ENCODE measurements around the gene SPX.

The SPX gene

DNA sequence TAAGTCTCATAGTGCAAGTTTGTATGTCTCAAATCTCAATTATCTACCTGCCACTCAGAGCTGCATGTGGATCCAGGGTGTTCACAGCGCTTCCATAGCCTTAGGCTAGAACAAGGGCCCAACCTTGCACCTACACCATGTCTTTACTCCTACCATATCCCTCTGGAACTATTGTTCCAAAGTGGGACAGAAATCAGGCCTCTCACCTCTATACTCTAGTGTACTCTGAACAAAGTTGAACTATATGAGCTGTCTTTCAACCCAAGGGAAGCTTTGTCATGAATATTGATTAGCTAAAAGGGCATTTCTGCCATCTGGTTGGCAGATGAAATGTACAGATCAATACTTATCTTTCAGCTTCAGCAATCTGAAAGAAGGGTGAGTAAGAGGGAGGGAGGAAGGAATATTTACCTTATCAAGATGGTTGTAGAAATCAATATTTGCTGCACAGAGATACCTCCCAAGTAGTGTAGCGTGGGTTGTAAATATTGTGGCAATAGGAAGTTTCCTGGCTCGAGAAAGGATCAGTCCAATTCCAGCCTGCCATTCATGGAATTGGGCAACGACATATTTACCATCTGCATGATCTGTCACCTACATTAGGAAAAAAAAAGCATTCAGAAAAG, 47.8 kb downstream of the SPX start:
- DNase-seq, result no peak
- Histone ChIP-seq H4K8ac (ENCODE audit: low read length) (no peak overlapping the region), H3K14ac (ENCODE audit: low read length in 2 of 2) (no peak overlapping the region), H2AFZ (ENCODE audit: low read depth, low read length) (no peak overlapping the region), H3K4me2 (ENCODE audit: low read length, poor library complexity, severe bottlenecking) (no peak overlapping the region), H3K4me3 (ENCODE audit: insufficient read depth in 1 of 2, low read depth in 1 of 2, low read length in 2 of 2) (no peak overlapping the region), H3K79me1 (replicated peaks; ENCODE audit: low read length, poor library complexity, severe bottlenecking) (no peaks in the 10 kb centered on the region), H3K9ac (ENCODE audit: low read length) (no peak overlapping the region), H3K23ac (ENCODE audit: low read length in 2 of 2) (no peak overlapping the region), H4K91ac (ENCODE audit: low read length) (no peak overlapping the region), H2BK12ac (ENCODE audit: low read length in 2 of 2) (no peak overlapping the region), H3K27ac (ENCODE audit: low read length, poor library complexity, severe bottlenecking) (no peak overlapping the region), H2BK15ac (ENCODE audit: low read depth, poor library complexity, severe bottlenecking) (no peak overlapping the region), H3K36me3 (ENCODE audit: control insufficient read depth in 1 of 2, insufficient read depth in 2 of 2, low read depth in 1 of 2, low read length in 2 of 2) (no peaks in the 10 kb centered on the region), H2BK5ac (ENCODE audit: low read depth, low read length, poor library complexity, severe bottlenecking) (no peak overlapping the region), H3K4ac (ENCODE audit: low read depth in 1 of 2, low read length in 2 of 2) (no peak overlapping the region), H3K18ac (ENCODE audit: low read depth in 1 of 2, low read length in 2 of 2) (no peak overlapping the region), H3K9me3 (ENCODE audit: control insufficient read depth, low read length) (no peaks in the 10 kb centered on the region), H2BK120ac (ENCODE audit: low read depth, low read length) (no peak overlapping the region), H3K4me1 (ENCODE audit: control insufficient read depth, insufficient read depth, low read depth, low read length) (no peaks in the 10 kb centered on the region), H2AK5ac (ENCODE audit: low read length, severe bottlenecking) (no peak overlapping the region), H3K27me3 (ENCODE audit: control insufficient read depth in 1 of 2, insufficient read depth in 1 of 2, low read length in 2 of 2) (no peaks in the 10 kb centered on the region)
- 91% methylated on average over 3 of the region's 4 CpGs for WGBS

DNA sequence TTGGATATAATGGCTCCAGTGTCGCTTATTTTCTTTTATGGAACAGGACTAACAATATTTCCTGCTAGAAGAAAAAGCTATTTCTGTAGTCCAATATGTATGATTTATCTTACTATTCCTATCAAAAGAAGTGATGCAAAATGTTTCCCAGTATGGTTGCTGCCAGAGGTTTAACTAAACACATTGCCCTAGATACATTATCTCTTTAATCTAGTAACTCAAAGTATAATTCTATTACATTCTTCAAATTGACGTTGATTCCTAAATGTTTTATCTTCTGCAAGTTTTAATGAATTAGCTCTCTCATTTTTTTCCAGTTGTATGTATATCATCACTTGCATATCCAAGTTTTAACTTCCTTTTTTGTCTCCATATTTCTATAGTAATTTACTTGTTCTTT, 50.3 kb downstream of the SPX start:
- Histone ChIP-seq H3K18ac (ENCODE audit: low read depth in 1 of 2, low read length in 2 of 2) (no peak overlapping the region), H3K36me3 (ENCODE audit: control insufficient read depth in 1 of 2, insufficient read depth in 2 of 2, low read depth in 1 of 2, low read length in 2 of 2) (no peaks in the 10 kb centered on the region), H2BK12ac (ENCODE audit: low read length in 2 of 2) (no peak overlapping the region), H4K8ac (ENCODE audit: low read length) (no peak overlapping the region), H3K27ac (ENCODE audit: low read length, poor library complexity, severe bottlenecking) (no peak overlapping the region), H3K79me1 (replicated peaks; ENCODE audit: low read length, poor library complexity, severe bottlenecking) (no peaks in the 10 kb centered on the region), H4K91ac (ENCODE audit: low read length) (no peak overlapping the region), H3K9ac (ENCODE audit: low read length) (no peak overlapping the region), H3K9me3 (ENCODE audit: control insufficient read depth, low read length) (no peaks in the 10 kb centered on the region), H3K14ac (ENCODE audit: low read length in 2 of 2) (no peak overlapping the region), H2AK5ac (ENCODE audit: low read length, severe bottlenecking) (no peak overlapping the region), H2BK5ac (ENCODE audit: low read depth, low read length, poor library complexity, severe bottlenecking) (no peak overlapping the region), H3K23ac (ENCODE audit: low read length in 2 of 2) (no peak overlapping the region), H2AFZ (ENCODE audit: low read depth, low read length) (no peak overlapping the region), H3K4me2 (ENCODE audit: low read length, poor library complexity, severe bottlenecking) (no peak overlapping the region), H3K4me1 (ENCODE audit: control insufficient read depth, insufficient read depth, low read depth, low read length) (no peaks in the 10 kb centered on the region), H3K4ac (ENCODE audit: low read depth in 1 of 2, low read length in 2 of 2) (no peak overlapping the region), H3K27me3 (ENCODE audit: control insufficient read depth in 1 of 2, insufficient read depth in 1 of 2, low read length in 2 of 2) (no peaks in the 10 kb centered on the region), H2BK120ac (ENCODE audit: low read depth, low read length) (no peak overlapping the region), H2BK15ac (ENCODE audit: low read depth, poor library complexity, severe bottlenecking) (no peak overlapping the region), H3K4me3 (ENCODE audit: insufficient read depth in 1 of 2, low read depth in 1 of 2, low read length in 2 of 2) (no peak overlapping the region)
- WGBS, result no CpG with 5 or more reads among the region's 2 CpGs
- DNase-seq, result no peak

DNA sequence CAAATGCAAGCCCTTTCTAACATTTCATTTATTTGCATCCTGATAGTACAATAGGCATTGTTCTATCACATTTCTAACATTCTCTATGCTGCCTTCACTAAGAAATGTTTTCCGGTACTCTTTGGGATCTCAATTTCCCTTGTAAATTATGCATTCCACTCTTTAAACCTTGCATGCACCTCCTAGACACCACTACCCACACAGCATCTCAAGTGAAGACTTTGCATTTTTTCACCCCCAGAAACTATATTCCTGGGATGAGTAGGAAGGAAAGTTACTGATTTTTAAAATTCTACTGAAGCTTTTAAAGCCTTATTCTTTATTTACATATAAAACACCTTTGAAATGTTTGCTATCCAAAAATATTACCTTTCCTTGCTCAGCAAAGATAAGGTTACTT, 51.4 kb downstream of the SPX start:
- Histone ChIP-seq H2BK120ac (ENCODE audit: low read depth, low read length) (no peak overlapping the region), H3K27me3 (ENCODE audit: control insufficient read depth in 1 of 2, insufficient read depth in 1 of 2, low read length in 2 of 2) (no peaks in the 10 kb centered on the region), H3K9me3 (ENCODE audit: control insufficient read depth, low read length) (no peaks in the 10 kb centered on the region), H2BK12ac (ENCODE audit: low read length in 2 of 2) (no peak overlapping the region), H3K4ac (ENCODE audit: low read depth in 1 of 2, low read length in 2 of 2) (no peak overlapping the region), H3K18ac (ENCODE audit: low read depth in 1 of 2, low read length in 2 of 2) (no peak overlapping the region), H2AFZ (ENCODE audit: low read depth, low read length) (no peak overlapping the region), H3K23ac (ENCODE audit: low read length in 2 of 2) (no peak overlapping the region), H3K36me3 (ENCODE audit: control insufficient read depth in 1 of 2, insufficient read depth in 2 of 2, low read depth in 1 of 2, low read length in 2 of 2) (no peaks in the 10 kb centered on the region), H3K4me1 (ENCODE audit: control insufficient read depth, insufficient read depth, low read depth, low read length) (no peaks in the 10 kb centered on the region), H2BK15ac (ENCODE audit: low read depth, poor library complexity, severe bottlenecking) (no peak overlapping the region), H3K9ac (ENCODE audit: low read length) (no peak overlapping the region), H3K4me2 (ENCODE audit: low read length, poor library complexity, severe bottlenecking) (no peak overlapping the region), H4K8ac (ENCODE audit: low read length) (no peak overlapping the region), H4K91ac (ENCODE audit: low read length) (no peak overlapping the region), H3K14ac (ENCODE audit: low read length in 2 of 2) (no peak overlapping the region), H3K79me1 (replicated peaks; ENCODE audit: low read length, poor library complexity, severe bottlenecking) (no peaks in the 10 kb centered on the region), H2AK5ac (ENCODE audit: low read length, severe bottlenecking) (no peak overlapping the region), H3K27ac (ENCODE audit: low read length, poor library complexity, severe bottlenecking) (no peak overlapping the region), H2BK5ac (ENCODE audit: low read depth, low read length, poor library complexity, severe bottlenecking) (no peak overlapping the region), H3K4me3 (ENCODE audit: insufficient read depth in 1 of 2, low read depth in 1 of 2, low read length in 2 of 2) (no peak overlapping the region)
- 100% methylated on average over 1 of the region's 1 CpG for WGBS
- no peak for DNase-seq

DNA sequence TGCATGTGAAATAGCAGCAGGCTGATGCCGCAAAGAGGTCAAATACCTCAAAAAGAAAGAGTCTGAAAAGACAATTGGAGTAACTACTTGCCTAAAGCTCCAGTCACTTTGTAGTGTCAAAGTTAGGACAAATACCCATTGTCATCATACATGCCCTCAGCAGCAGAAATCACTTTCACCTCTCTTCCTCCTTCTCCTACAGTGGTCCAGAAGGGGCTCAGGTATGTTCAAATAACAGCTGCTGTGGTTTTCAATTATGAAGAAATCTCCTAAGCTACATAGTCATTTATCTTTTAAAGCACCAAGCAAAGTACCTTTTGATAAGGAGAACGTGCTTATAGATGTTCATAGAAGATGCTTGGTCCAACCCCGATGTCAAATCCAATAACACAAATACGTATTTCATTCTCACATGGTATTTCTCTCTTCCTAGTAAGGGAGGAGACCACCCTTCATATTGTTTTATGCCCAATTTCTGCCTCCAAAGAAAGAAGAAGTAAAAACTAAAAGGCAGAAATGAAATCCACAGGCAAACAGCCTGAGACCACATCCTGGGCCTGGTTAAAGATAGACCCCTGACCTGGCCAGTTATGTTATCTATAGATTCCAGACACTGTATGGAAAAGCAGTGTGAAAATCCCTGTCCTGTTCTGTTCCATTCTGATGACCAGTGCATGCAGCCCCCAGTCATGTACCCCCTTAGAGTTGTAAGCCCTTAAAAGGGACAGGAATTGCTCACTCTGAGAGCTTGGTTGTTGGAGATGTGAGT, 54.8 kb downstream of the SPX start:
- H3K4me1 ChIP-seq (ENCODE audit: control insufficient read depth, insufficient read depth, low read depth, low read length), result no peaks in the 10 kb centered on the region
- H3K27ac ChIP-seq (ENCODE audit: low read length, poor library complexity, severe bottlenecking), result no peak overlapping the region
- H3K9me3 ChIP-seq (ENCODE audit: control insufficient read depth, low read length), result no peaks in the 10 kb centered on the region
- no peak overlapping the region for H3K4ac ChIP-seq (ENCODE audit: low read depth in 1 of 2, low read length in 2 of 2)
- H2AFZ ChIP-seq (ENCODE audit: low read depth, low read length), result no peak overlapping the region
- no peak overlapping the region for H3K14ac ChIP-seq (ENCODE audit: low read length in 2 of 2)
- H3K9ac ChIP-seq (ENCODE audit: low read length), result no peak overlapping the region
- no peak overlapping the region for H3K18ac ChIP-seq (ENCODE audit: low read depth in 1 of 2, low read length in 2 of 2)
- no peak overlapping the region for H3K23ac ChIP-seq (ENCODE audit: low read length in 2 of 2)
- no peak overlapping the region for H2BK120ac ChIP-seq (ENCODE audit: low read depth, low read length)
- no peaks in the 10 kb centered on the region for H3K27me3 ChIP-seq (ENCODE audit: control insufficient read depth in 1 of 2, insufficient read depth in 1 of 2, low read length in 2 of 2)
- DNase-seq, result no peak
- no peak overlapping the region for H2BK5ac ChIP-seq (ENCODE audit: low read depth, low read length, poor library complexity, severe bottlenecking)
- no peak overlapping the region for H2BK12ac ChIP-seq (ENCODE audit: low read length in 2 of 2)
- H4K8ac ChIP-seq (ENCODE audit: low read length), result no peak overlapping the region
- no peaks in the 10 kb centered on the region for H3K79me1 ChIP-seq (replicated peaks; ENCODE audit: low read length, poor library complexity, severe bottlenecking)
- no peak overlapping the region for H3K4me3 ChIP-seq (ENCODE audit: insufficient read depth in 1 of 2, low read depth in 1 of 2, low read length in 2 of 2)
- H2BK15ac ChIP-seq (ENCODE audit: low read depth, poor library complexity, severe bottlenecking), result no peak overlapping the region
- no peak overlapping the region for H2AK5ac ChIP-seq (ENCODE audit: low read length, severe bottlenecking)
- no peak overlapping the region for H3K4me2 ChIP-seq (ENCODE audit: low read length, poor library complexity, severe bottlenecking)
- no peaks in the 10 kb centered on the region for H3K36me3 ChIP-seq (ENCODE audit: control insufficient read depth in 1 of 2, insufficient read depth in 2 of 2, low read depth in 1 of 2, low read length in 2 of 2)
- 88% methylated on average over 4 of the region's 4 CpGs for WGBS
- H4K91ac ChIP-seq (ENCODE audit: low read length), result no peak overlapping the region

Measured in mesenchymal stem cell (in vitro differentiated cells and primary cell).